Activated CD4-positive, alpha-beta T cell treated with anti-CD3 and anti-CD28 coated beads, Interleukin-2, amount 50 U/mL, for 16 hours (primary cell): Measurements from ENCODE around the gene FCN3.

ENCODE experiments used
- DNase-seq: peaks from one replicate; pipeline ENCODE4 v3.0.0-alpha.2; 2020

FCN3 gene

DNA sequence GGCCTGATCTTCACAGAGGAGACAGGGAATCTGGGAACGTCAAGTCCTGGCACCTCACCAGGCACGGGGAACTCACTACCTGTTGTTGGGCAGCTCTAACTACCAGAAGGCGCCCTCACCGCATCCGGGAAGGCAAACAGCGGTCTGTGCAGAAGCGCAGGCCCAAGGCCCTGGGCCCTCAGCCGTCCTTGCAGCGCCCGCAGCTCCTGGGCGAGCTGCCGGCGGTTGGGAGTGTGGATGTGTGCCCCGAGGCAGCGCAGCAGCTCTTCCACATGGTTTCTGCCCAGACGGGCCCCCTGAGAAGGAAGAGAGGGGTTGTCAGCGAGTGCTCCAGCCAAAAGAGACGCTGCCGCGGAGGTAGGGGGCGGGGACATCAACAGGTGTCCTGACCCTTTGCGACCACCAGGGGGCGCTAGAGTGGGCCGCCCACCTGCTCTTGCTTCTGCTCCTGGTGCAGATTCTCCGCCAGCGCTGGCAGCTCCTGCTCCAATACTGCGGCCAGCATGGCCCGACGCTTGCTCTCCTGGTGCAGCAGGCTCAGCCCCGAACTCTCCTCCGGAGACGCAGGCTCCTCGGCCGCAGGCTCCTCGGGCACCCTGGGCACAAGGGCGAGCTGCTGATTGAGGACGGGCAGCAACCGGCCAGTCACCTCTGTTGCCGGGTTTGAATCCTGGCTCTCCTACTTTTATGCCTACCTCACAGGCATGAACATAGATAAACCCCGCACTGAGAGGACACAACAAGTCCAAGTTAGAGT, 17.2 kb downstream of the FCN3 start:
- peak; percentile 84 for DNase-seq

GRCh38 chr1:27356619-27357280, 17.9 kb downstream of the FCN3 start:
- peak; percentile 52 for DNase-seq

DNA sequence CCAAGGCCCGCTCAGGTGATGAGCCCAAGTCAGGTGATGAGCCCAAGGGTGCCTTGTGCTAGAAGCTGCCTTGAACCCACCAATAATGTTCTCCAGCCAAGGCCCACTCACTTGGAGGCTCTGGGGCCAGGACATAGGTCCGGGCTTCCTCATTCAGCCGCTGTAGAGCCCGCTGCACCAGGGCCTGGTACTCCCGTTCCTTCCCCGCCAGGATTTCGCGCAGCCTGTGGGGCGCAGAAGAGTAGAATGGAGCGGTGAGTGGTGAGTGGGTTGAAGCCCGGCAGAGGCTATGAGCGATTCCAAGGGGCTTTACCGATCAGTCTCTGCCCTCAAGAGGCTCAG, 18.4 kb downstream of the FCN3 start:
- DNase-seq, result no peak

DNA sequence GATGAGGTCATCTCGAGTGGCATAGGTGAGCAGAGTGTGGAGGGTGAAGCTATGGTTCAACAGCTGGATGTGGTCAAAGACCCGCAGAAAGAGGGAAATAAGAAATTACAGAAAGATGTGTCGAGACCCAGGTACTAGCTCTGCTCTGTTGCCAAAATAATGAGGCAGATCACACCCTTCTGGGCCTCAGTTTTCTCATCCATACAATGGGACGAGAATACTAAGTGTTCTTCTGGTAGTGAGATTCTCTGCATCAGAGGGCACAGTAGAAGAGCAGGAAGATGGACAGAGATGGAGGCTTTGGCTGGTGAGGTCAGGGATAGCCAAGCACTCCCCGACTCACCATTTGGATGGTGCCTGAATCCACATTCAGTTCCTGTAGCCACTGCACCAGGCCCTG, 18.9 kb downstream of the FCN3 start:
- DNase-seq, result no peak

DNA sequence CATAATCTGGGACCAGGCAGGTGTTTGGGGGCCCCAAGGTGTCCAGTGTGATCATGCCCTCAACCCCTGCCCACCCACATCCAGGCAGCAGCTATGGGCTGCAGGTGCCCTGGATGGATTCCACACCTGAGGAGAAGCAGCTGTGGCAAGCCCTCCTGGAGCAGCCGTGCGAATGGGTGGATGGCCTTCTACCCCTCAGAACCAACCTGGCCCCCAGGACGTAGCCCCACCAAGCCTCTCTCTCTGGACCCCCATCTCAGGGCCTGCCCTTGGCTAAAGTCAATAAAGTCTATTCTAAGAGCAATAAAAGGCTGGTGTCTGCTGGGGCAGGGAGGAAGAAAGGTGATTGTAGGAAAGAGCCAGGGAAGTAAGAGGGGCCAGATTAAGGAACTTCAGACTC, 21.0 kb downstream of the FCN3 start:
- no peak for DNase-seq

- no peak for DNase-seq
Observed at GRCh38 chr1:27353166-27353565, 21.5 kb downstream of the FCN3 start.

GRCh38 chr1:27351541-27352107, 23.0 kb downstream of the FCN3 start:
- DNase-seq, result no peak

- DNase-seq, result no peak
Observed at GRCh38 chr1:27350663-27351540, 23.7 kb downstream of the FCN3 start.

GRCh38 chr1:27349784-27350662, 24.6 kb downstream of the FCN3 start:
- DNase-seq, result no peak

DNA sequence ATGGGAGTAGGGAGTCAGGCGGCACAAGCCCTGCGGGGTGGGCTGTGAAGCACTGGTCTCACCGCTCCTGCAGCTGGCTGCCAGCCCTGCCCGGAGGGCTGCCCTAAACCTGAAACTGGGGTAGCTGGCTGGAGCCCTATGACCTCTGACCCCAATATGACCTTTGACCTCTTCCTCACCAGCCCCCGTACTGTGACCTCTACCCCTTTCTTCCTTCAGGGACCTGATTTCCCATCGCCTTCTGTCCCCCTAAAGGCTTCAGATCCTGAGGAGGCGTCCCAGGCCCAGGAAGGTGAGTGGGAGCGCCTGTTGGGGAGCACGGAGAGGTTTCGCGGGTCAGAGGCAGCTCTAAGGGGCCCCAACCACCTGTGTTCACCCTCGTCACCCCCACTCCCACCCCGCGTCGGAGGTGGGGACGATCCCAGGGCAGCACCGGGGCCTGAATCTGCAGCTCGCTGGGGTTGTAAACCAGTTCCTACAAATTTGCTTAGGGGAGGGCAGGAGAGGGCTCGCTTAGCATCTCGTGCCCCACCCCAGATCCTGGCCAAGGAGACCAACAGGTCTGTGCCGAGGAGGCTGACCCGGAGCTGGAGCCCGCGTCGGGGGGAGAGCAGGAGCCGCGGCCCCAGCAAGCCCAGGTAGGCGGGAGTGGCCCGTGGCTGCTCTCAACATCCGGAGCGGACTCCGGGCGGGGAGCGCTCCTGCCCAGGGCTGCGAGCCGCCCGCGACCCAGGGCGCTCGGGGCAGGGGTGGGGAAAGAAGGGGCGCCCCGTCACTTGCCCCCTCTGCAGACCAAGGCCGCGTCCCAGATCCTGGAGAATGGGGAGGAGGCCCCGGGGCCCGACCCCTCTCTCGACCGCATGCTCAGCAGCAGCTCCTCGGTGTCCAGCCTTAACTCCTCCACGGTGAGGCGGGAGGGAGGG, 25.5 kb downstream of the FCN3 start:
- DNase-seq, result no peak

- DNase-seq, result no peak
Observed at GRCh38 chr1:27346991-27347624, 27.5 kb downstream of the FCN3 start.

DNA sequence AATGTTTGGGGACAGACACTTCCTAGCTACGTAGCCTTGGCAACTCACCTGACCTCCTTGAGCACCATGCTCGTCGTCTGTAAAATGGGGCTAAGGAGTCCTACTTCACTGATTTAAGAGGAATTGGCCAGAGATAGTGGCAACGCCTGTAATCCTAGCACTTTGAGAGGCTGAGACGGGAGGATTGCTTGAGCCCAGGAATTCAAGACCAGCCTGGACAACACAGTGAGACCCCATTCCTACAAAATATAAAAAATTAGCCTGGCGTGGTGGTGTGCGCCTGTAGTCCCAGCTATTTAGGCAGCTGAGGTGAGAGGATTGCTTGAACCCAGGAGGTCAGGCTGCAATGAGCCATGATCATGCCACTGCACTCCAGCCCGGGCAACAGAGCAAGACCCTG, 28.3 kb downstream of the FCN3 start:
- DNase-seq, result no peak

- no peak for DNase-seq
Observed at GRCh38 chr1:27345272-27345671, 29.4 kb downstream of the FCN3 start.

GRCh38 chr1:27343639-27344025, 31.0 kb downstream of the FCN3 start:
- DNase-seq, result no peak

GRCh38 chr1:27342778-27343638, 31.6 kb downstream of the FCN3 start:
- DNase-seq, result peak; percentile 76

- peak; percentile 46 for DNase-seq
Observed at GRCh38 chr1:27342391-27342777, 32.2 kb downstream of the FCN3 start.

- DNase-seq, result peak; percentile 69
Observed at GRCh38 chr1:27341525-27342252, 32.9 kb downstream of the FCN3 start, which contains the start of gene SYTL1. Gene SYTL1 (plus strand): TSS chr1:27342022. CDS start chr1:27345335, 3,313 bp downstream.

DNA sequence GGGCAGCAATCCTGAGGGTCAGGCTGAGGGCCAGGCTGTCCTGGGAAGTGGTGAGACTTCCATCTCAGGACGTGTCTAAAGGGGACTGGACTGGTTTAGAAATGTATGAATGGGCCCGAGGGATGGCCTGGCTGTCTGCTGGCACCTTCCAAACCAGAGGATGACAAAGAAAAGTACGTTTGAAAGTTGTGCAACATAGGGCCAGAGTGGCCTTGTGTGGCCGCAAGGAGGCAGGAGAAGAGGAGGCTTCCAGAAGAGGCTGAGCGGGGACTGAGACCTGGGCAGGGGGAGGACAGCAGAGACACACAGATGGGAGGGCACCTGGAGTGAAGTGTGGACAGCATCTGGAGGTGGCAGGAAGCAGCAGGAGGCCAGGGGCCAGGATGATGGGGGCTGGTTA, 35.4 kb downstream of the FCN3 start:
- DNase-seq, result no peak

DNA sequence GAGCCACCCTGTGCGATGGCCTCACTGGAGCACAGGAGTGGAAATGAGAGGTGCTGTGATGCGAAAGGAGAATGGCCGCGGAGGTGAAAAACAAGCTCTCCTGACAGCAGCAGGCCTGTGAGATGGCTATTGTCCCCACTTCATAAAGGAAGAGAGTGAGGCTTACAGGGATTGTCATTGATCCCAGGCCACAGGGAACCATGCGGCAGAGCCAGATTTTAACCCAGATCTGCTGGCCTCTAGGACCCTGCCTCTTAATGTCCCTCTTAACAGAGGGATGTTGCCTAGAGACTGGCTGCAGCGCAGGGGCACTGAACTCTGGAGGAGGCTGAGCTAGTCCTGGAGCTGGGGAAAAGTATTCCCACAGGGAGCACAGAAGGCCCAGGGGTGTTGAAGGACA, 35.9 kb downstream of the FCN3 start:
- DNase-seq, result no peak
